GM19467 (cell line): ENCODE measurements around the gene LETM1.

ENCODE experiments used
- ATAC-seq: cut with Tn5 transposase; IDR thresholded peaks from one replicate; pipeline ENCODE4 v1.9.1; 2021; ENCODE audit warnings: mild to moderate bottlenecking, moderate library complexity; ENCODE audit not compliant: unreplicated experiment

The LETM1 gene

DNA sequence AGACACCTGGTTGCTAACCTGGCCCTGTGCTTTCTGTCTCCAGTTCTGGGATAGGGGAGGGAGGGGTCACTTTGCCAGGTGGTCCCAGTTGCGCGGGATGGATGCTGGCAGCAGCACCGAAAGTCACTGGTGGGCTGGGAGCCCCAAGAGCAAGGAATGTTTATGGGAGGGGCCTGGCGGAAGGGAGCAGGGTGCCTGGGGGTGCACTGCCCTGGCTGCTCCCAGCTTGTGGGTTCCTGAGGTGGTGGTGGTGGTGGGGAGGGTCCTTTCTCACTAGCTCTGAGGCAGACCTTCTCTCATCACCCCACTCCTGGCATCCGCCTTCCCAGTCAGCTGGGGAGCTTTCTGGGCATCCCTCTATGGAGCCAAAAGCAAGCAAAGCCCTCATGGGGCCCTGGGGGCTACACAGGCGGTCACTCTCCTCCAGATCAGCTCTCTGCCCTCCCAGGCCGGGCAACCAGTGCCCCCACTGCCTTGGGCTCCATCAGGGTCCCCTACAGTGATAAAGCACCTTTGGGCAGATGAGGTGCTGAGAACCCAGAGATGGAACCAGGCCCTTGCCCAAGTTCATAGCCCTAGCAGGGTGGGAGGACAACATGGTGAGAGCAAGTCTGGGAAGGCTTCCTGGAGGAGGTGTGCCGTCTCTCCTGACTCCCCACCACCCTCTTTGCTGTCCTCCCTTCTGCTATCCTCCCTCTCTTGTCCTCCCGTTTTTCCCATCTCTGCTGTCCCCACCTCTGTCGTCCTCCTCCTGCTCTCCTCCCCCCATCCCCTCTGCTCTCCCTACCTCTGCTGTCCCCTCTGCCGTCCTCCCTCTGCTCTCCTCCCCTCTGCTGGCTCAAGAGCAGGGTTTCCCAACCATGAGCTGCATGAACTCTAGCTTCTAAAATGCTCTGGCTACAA, 46.9 kb downstream of the LETM1 start:
- no peak for ATAC-seq

DNA sequence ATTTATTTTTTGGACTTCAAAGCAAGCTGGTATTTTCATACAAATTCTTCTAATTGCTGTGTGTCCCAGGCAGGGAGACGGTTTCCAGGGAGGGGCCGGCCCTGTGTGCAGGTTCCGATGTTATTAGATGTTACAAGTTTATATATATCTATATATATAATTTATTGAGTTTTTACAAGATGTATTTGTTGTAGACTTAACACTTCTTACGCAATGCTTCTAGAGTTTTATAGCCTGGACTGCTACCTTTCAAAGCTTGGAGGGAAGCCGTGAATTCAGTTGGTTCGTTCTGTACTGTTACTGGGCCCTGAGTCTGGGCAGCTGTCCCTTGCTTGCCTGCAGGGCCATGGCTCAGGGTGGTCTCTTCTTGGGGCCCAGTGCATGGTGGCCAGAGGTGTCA, 47.6 kb downstream of the LETM1 start:
- no peak for ATAC-seq

GRCh38 chr4:1807332-1807777, 48.6 kb downstream of the LETM1 start:
- no peak for ATAC-seq

DNA sequence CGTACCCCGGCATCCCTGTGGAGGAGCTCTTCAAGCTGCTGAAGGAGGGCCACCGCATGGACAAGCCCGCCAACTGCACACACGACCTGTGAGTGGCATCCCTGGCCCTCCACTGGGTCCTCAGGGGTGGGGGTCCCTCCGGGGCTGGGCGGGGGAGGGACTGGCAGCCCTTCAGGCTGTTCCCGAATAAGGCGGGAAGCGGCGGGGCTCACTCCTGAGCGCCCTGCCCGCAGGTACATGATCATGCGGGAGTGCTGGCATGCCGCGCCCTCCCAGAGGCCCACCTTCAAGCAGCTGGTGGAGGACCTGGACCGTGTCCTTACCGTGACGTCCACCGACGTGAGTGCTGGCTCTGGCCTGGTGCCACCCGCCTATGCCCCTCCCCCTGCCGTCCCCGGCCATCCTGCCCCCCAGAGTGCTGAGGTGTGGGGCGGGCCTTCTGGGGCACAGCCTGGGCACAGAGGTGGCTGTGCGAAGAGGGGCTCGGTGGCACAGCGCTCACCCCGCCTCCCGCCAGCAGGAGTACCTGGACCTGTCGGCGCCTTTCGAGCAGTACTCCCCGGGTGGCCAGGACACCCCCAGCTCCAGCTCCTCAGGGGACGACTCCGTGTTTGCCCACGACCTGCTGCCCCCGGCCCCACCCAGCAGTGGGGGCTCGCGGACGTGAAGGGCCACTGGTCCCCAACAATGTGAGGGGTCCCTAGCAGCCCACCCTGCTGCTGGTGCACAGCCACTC, 49.2 kb downstream of the LETM1 start:
- no peak for ATAC-seq

- no peak for ATAC-seq
These were observed 49.8 kb downstream of the LETM1 start for GRCh38 chr4:1806223-1806564.

DNA sequence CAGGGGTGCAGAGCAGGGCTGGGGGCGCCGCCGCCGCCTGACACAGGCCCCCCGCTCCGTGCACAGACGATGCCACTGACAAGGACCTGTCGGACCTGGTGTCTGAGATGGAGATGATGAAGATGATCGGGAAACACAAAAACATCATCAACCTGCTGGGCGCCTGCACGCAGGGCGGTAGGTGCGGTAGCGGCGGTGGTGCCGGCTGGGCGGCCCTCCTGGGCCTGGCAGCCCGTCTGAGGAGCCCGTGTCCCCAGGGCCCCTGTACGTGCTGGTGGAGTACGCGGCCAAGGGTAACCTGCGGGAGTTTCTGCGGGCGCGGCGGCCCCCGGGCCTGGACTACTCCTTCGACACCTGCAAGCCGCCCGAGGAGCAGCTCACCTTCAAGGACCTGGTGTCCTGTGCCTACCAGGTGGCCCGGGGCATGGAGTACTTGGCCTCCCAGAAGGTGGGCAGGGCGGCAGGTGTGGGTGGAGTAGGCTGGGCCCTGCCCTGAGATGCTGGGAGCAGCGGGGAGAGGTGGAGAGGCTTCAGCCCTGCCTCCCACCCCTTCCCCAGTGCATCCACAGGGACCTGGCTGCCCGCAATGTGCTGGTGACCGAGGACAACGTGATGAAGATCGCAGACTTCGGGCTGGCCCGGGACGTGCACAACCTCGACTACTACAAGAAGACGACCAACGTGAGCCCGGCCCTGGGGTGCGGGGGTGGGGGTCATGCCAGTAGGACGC, 50.3 kb downstream of the LETM1 start:
- ATAC-seq, result no peak

- ATAC-seq, result no peak
These were observed 51.1 kb downstream of the LETM1 start for GRCh38 chr4:1804638-1805492.

GRCh38 chr4:1803523-1804423, 52.2 kb downstream of the LETM1 start:
- no peak for ATAC-seq

DNA sequence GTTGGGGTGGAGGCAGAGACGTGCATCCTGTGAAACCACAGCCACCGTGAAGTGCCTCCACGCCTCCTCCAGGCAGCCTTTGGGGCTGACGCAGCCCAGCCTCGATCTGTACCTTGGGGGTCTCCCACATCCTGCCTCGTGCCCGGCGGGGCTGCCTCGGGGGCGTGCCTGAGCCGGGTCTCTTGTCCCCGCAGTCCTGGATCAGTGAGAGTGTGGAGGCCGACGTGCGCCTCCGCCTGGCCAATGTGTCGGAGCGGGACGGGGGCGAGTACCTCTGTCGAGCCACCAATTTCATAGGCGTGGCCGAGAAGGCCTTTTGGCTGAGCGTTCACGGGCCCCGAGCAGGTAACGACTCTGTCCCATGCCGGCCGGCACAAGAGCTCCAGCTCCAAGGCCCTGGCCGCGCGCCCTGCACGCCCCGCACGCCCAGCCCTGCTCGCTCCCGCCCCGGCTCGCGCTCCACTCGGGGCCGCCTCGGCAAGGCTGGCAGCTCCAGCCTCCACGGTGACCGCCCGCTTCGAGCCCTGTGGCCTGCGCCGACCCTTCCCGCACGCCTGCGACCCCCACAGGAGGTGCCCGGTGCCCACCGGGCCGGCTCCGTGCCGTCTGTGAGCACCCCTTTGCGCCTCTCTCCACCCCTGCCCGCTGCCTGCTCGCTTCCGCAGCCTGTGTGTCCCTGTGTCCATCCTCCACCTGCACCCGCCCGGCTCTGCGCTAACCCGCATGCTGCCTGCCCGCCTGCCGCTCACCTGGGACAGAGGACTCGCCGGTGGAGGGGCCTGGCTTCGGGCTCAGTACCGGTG, 53.0 kb downstream of the LETM1 start:
- ATAC-seq, result no peak

GRCh38 chr4:1802151-1802715, 53.7 kb downstream of the LETM1 start:
- ATAC-seq, result no peak

DNA sequence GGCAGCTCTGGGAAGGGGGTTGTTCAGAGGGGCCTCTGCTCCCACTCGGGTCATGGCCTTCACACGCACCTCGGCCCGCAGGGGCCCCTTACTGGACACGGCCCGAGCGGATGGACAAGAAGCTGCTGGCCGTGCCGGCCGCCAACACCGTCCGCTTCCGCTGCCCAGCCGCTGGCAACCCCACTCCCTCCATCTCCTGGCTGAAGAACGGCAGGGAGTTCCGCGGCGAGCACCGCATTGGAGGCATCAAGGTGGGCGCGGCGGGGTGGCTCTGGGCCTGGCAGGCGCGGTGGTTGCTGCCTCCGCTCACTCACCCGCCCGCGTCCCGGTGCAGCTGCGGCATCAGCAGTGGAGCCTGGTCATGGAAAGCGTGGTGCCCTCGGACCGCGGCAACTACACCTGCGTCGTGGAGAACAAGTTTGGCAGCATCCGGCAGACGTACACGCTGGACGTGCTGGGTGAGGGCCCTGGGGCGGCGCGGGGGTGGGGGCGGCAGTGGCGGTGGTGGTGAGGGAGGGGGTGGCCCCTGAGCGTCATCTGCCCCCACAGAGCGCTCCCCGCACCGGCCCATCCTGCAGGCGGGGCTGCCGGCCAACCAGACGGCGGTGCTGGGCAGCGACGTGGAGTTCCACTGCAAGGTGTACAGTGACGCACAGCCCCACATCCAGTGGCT, 54.5 kb downstream of the LETM1 start:
- no peak for ATAC-seq

DNA sequence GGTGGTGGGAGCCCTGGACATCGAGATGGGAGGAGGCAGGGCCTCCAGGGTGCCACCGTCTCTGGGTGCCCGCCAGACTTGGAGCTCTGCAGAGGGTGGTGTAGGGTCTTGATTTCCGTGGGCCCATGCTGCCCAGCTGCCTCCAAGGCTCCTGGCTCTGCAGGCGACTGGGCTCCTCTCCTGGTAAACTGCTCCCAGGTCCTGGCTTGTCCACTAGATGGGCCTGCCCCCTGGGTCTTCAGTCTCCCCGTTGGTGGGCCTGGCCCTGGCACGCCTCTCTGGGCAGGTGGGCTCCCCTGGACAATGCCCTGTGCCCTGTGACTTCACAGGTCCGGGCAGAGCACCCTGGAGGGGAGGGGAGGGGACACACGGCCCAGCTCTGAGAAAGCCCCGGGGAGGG, 55.2 kb downstream of the LETM1 start:
- ATAC-seq, result no peak

DNA sequence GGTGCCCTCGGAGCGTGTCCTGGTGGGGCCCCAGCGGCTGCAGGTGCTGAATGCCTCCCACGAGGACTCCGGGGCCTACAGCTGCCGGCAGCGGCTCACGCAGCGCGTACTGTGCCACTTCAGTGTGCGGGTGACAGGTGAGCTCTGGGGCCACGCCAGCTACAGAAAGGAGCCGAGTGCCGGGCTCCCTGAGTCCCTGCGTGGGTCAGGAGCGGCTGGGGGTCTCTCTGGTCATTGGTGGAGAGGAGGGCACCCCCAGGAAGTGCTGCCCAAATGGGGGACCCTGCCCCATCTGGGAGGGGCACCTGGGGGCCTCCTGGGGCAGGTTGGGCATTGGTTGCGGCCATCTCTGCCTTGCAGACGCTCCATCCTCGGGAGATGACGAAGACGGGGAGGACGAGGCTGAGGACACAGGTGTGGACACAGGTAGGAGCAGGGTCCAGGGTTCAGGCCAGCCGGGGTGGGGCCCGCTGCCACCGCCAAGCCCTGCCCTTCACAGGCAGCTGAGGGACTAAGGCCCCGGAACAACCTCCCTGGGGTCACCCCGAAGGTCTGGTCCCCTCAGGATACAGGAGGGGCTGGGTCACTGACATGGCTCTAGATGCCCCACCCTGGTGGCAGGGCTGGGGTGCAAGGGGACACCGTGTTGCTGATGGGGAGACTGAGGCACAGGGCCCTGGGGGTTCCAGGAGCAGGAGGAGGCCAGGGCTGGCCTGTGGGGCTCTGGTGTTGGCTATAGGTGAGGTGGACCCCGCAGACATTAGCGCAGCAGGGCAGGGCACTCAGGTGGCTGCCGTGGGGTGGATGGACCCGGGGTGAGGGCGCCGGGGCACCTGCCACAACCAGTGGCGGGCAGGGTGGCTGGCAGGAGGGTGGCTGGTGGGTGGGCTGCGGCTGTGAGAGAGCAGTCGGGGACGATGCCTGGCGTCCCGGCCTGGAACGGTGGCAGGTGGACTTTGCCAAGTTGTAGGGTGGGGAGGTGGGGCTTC, 56.3 kb downstream of the LETM1 start:
- ATAC-seq, result no peak

DNA sequence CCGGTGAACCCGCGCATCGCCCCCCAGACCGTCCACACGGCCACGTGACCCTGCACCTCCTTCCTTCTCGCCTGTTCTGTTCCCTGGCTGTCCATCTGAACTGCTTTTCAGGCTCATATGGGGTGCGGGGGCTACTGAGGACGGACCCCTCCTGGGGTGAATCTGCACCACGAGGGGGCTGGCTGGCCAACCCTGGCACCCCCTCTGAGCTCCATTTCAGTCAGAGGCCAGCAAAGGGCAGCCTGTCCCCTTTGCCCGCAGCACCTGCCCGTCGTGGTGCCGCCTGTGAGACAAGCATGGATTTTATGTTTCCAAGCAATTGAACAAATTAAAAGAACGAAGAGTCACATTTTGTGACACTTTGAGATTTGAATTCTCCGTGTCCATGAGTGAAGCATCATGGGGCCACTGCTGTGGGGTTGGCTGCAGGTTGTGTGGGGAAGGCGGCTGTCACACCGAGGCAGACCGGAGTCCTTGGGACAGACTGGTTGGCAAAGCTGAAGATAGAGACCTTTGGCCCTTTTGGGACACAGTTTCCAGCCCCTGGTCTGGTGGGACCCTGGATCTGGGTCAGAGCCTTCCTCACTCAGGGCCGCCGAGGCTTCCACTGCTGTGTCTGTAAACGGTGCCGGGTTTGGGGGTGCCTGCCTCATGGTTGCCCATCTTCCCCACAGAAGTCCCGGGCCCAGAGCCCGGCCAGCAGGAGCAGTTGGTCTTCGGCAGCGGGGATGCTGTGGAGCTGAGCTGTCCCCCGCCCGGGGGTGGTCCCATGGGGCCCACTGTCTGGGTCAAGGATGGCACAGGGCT, 57.2 kb downstream of the LETM1 start:
- no peak for ATAC-seq

DNA sequence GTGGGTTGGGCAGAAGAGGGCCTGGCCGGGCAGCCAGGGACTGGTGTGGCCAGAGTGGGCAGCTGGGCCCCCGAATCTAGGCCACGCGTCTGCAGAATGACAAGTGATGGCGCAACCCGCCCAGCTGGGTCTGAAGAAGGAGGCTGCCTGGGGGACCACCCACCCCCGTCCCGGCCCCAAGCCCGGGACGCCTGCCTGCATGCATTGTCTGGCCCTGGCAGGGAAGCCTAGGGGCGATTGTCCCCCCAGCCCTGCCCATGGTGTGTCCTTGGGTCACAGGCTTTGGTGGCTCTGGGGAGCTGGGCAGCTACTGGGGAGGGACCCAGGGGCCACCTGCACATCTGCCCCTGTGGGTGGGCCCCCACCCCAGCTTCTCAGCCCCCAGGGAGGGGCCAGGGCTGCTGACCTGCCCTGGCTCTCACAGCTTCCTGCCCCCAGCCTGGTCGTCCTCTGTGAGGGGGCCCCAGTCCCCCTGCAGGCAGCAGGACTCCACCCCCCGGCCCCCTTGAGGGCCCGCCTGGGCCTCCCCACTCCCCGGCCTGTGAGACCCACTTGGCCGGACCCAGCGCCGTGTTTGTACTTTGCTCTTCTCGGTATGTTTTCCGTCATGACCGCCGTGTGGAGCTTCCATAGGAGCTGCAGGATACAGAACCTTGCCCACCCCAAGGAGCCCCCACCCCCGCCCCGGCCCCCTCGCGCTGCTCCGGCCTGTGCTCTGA, 57.9 kb downstream of the LETM1 start:
- ATAC-seq, result no peak
